Panc1 (cell line): ENCODE measurements around the gene FSTL1. TPM values are rescaled to one million over a fixed set of nuclear protein-coding genes. Genes with fewer than 3 reads are reported as not detected.
A peak's percentile ranks its signal among the peaks of the same experiment; 100 is the strongest.

Experiments used
- ATAC-seq: fragments of 200-7000 bp; cut with Tn5 transposase; 2 replicates; pipeline ENCODE4 v1.9.1; 2020; ENCODE audit warnings: mild to moderate bottlenecking, moderate library complexity
- Bru-seq: library from RNA; stranded (reverse); fragments of 400-500 nt; gene quantifications from one replicate; lab custom pipeline; 2021; lab: Mats Ljungman, UMichigan
- BruChase-seq, 2 experiments: library from RNA; stranded (reverse); fragments of 400-500 nt; gene quantifications; one replicate each; lab custom pipeline; 2021; lab: Mats Ljungman, UMichigan
- BruUV-seq: library from RNA; stranded (reverse); fragments of 400-500 nt; replicated peaks from 2 replicates; lab custom pipeline; 2021; lab: Mats Ljungman, UMichigan
- CTCF ChIA-PET: fragments of 300-600 bp; sonication (Branson Sonifier 250); formaldehyde crosslinking; loops from one replicate; lab custom pipeline; 2022; ENCODE audit warnings: antibody characterized with exemption; lab: Charles Lee
- POLR2A ChIA-PET: fragments of 300-600 bp; sonication (Branson Sonifier 250); formaldehyde crosslinking; loops from one replicate; lab custom pipeline; 2022; ENCODE audit warnings: antibody characterized with exemption; lab: Charles Lee
- DNase-seq: peaks from one replicate; pipeline ENCODE4 v3.0.0-alpha.2; 2010; ENCODE audit warnings: low read depth, low spot score
- H3K27ac ChIP-seq: 2 replicates; pipeline ENCODE4 v1.5.1; 2011; ENCODE audit warnings: mild to moderate bottlenecking, low read length, inconsistent platforms
- H3K27me3 ChIP-seq: fragments of 200-500 bp; sonication (Bioruptor generic); 2 replicates; pipeline ENCODE4 v1.6.0; 2014; ENCODE audit warnings: low read length, inconsistent platforms; ENCODE audit not compliant: control insufficient read depth, insufficient read depth
- H3K36me3 ChIP-seq: fragments of 200-500 bp; sonication (Bioruptor generic); 2 replicates; pipeline ENCODE4 v1.5.1; 2014; ENCODE audit warnings: inconsistent platforms, mild to moderate bottlenecking, low read length, moderate library complexity; ENCODE audit not compliant: control insufficient read depth, insufficient read depth
- H3K4me1 ChIP-seq: 2 replicates; pipeline ENCODE4 v1.5.1; 2011; ENCODE audit warnings: inconsistent platforms, mild to moderate bottlenecking, low read length, moderate library complexity; ENCODE audit not compliant: control insufficient read depth, insufficient read depth
- H3K4me3 ChIP-seq, 2 experiments: 2 replicates each; pipeline ENCODE4 v1.5.1; 2011 to 2012; ENCODE audit warnings: low read depth in 2 of 2, low read length in 2 of 2, mild to moderate bottlenecking in 2 of 2, inconsistent platforms in 1 of 2, moderate library complexity in 1 of 2
- H3K9me3 ChIP-seq: fragments of 200-500 bp; sonication (Bioruptor generic); 2 replicates; pipeline ENCODE4 v1.5.1; 2014; ENCODE audit warnings: low read depth, mild to moderate bottlenecking, inconsistent platforms, low read length, moderate library complexity; ENCODE audit not compliant: control insufficient read depth, insufficient read depth
- POLR2AphosphoS5 ChIP-seq: IDR thresholded peaks from 2 replicates; pipeline ENCODE4 v1.6.1; 2012; ENCODE audit warnings: mild to moderate bottlenecking, low read depth, low read length, moderate library complexity
- SIN3A ChIP-seq: IDR thresholded peaks from 2 replicates; pipeline ENCODE4 v1.6.1; 2012; ENCODE audit warnings: low read depth, mild to moderate bottlenecking, low read length, moderate library complexity, borderline replicate concordance; ENCODE audit not compliant: insufficient read depth
- TCF7L2 ChIP-seq: IDR thresholded peaks from 2 replicates; pipeline ENCODE4 v1.6.1; 2011; ENCODE audit warnings: mild to moderate bottlenecking, low read depth, low read length, inconsistent platforms
- in situ Hi-C: cut with HindIII; loops from 2 replicates; pipeline ENCODE4 v1.10.0; 2016; ENCODE audit warnings: low sequenced_read_pairs, low pct_unique_long_range_greater_than_20kb
- intact Hi-C: fragments of 100-400 bp; cut with micrococcal nuclease; formaldehyde crosslinking; loops from one replicate; pipeline ENCODE4 v1.10.0; 2022; ENCODE audit not compliant: unreplicated experiment
- long read RNA-seq: library from polyadenylated mRNA; unstranded; transcript quantifications from one replicate; pipeline ENCODE4 v2.0.0, GENCODE V29; 2021; ENCODE audit not compliant: unreplicated experiment
- polyA plus RNA-seq: library from polyadenylated mRNA; unstranded; fragments of >200 nt; gene quantifications from one replicate; pipeline ENCODE4 v1.2.1, GENCODE V29; 2012; ENCODE audit warnings: missing spikeins; ENCODE audit not compliant: insufficient read length
- total RNA-seq: library from RNA; stranded (reverse); gene quantifications from one replicate; pipeline ENCODE4 v1.2.1, GENCODE V29; 2021; ENCODE audit not compliant: unreplicated experiment
- TF ChIP-seq, protein P1 (sequence below): fragments of 450-650 bp; IDR thresholded peaks from 2 replicates; pipeline ENCODE4 v1.5.1; 2017; ENCODE audit warnings: mild to moderate bottlenecking
- TF ChIP-seq, protein P2 (sequence below), 2 experiments: IDR thresholded peaks; 2 replicates each; pipeline ENCODE4 v1.6.1; 2011 to 2012; ENCODE audit warnings: low read depth in 2 of 2, control low read depth in 1 of 2, low read length in 1 of 2, mild to moderate bottlenecking in 1 of 2, moderate library complexity in 1 of 2; ENCODE audit not compliant: insufficient read depth in 1 of 2

The FSTL1 gene, protein sequence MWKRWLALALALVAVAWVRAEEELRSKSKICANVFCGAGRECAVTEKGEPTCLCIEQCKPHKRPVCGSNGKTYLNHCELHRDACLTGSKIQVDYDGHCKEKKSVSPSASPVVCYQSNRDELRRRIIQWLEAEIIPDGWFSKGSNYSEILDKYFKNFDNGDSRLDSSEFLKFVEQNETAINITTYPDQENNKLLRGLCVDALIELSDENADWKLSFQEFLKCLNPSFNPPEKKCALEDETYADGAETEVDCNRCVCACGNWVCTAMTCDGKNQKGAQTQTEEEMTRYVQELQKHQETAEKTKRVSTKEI
- total RNA-seq (9.2 TPM), Bru-seq, nascent RNA (percentile 39 among the genes with signal in this experiment), BruChase-seq, experiment 1, labeled RNA remaining after a 2-hour chase (percentile 37 among the genes with signal in this experiment), BruChase-seq, experiment 2, labeled RNA remaining after a 6-hour chase (percentile 43 among the genes with signal in this experiment)
- polyA plus RNA-seq, result 7.3 TPM
- long read RNA-seq, full-length matches to known transcripts, result 12 of 21 reads
- long read RNA-seq, partial matches to known transcripts, result 1 of 21 reads
- long read RNA-seq, other reads (novel, unspliced or antisense), result 8 of 21 reads

- TF ChIP-seq, protein P1, sequence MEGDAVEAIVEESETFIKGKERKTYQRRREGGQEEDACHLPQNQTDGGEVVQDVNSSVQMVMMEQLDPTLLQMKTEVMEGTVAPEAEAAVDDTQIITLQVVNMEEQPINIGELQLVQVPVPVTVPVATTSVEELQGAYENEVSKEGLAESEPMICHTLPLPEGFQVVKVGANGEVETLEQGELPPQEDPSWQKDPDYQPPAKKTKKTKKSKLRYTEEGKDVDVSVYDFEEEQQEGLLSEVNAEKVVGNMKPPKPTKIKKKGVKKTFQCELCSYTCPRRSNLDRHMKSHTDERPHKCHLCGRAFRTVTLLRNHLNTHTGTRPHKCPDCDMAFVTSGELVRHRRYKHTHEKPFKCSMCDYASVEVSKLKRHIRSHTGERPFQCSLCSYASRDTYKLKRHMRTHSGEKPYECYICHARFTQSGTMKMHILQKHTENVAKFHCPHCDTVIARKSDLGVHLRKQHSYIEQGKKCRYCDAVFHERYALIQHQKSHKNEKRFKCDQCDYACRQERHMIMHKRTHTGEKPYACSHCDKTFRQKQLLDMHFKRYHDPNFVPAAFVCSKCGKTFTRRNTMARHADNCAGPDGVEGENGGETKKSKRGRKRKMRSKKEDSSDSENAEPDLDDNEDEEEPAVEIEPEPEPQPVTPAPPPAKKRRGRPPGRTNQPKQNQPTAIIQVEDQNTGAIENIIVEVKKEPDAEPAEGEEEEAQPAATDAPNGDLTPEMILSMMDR, result no peak
- no peak for TF ChIP-seq POLR2AphosphoS5
- no peak for TF ChIP-seq SIN3A
- Histone ChIP-seq H3K4me3 (peak within 1 kb of the TSS; percentile 54 to 59), H3K4me1 (0 out of 2 replicates have a peak, but pooled peaks cover 3% of the 10 kb centered on the region), H3K36me3 (no peaks in the 10 kb centered on the region), H3K9me3 (no peaks in the 10 kb centered on the region), H3K27ac (no peak within 1 kb of the TSS), H3K27me3 (peaks cover 20% of the 10 kb centered on the region)
- intact Hi-C loops, result no loop called here
- in situ Hi-C loops, result no loop called here
- POLR2A ChIA-PET, result no interaction called here
- DNase-seq, result no peak
- ATAC-seq, result peak; percentile 81
- CTCF ChIA-PET, result no interaction called here
- BruUV-seq, result no TSS peak
These were observed at the start of gene FSTL1 for GRCh38 chr3:120450600-120451271. Gene FSTL1 (minus strand): TSS chr3:120450992. CDS start chr3:120450746, 246 bp downstream.

DNA sequence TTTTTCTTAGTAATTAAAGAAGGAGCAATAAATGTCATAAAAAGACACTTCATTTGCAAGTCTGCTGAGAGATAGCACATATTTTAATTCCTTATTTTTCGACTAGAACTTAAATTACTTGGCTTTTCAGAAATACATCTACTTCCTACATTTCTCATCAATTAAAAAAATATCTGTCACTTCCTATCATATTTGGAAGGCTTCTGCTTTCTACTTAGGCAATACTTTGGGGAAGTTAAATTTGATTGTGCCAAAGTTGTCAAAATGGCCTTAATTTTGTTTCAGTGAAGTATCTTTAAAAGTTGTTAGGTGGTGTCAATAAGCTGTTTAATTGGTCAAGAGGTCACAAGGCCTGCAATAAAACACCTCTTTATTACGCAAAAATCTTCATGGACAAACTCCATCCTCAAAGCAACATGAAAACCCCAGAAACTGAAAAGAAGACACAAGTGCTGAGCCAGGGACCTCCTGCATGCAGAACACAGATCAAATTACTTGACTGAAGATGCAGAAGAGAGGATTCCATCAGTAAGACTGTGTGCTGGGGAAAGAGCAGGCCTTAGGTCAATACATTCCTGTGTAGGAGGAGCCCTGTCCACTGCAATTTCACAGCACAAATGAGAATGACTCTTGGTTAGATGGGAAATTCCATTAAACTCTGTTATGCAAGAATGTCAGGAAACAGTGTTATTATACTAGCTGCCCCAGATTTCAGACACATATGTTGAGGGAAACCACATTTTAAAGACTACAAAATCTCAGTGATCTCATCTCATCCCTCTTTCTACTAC is 48.0 kb upstream of the FSTL1 start:
- ATAC-seq, result no peak
- ChIA-PET POLR2A (no interaction called here), CTCF (no interaction called here)
- in situ Hi-C loops, result no loop called here
- Histone ChIP-seq H3K27ac (no peak overlapping the region), H3K36me3 (no peaks in the 10 kb centered on the region), H3K9me3 (peaks cover 7% of the 10 kb centered on the region; the same call in 1 of the 2 replicates), H3K27me3 (no peaks in the 10 kb centered on the region), H3K4me1 (no peaks in the 10 kb centered on the region), H3K4me3 (no peak overlapping the region)
- DNase-seq, result no peak
- BruUV-seq, result no TSS peak
- intact Hi-C loops, result no loop called here
- TF ChIP-seq POLR2AphosphoS5 (no peak), SIN3A (no peak), TCF7L2 (no peak)
- TF ChIP-seq, protein P2, sequence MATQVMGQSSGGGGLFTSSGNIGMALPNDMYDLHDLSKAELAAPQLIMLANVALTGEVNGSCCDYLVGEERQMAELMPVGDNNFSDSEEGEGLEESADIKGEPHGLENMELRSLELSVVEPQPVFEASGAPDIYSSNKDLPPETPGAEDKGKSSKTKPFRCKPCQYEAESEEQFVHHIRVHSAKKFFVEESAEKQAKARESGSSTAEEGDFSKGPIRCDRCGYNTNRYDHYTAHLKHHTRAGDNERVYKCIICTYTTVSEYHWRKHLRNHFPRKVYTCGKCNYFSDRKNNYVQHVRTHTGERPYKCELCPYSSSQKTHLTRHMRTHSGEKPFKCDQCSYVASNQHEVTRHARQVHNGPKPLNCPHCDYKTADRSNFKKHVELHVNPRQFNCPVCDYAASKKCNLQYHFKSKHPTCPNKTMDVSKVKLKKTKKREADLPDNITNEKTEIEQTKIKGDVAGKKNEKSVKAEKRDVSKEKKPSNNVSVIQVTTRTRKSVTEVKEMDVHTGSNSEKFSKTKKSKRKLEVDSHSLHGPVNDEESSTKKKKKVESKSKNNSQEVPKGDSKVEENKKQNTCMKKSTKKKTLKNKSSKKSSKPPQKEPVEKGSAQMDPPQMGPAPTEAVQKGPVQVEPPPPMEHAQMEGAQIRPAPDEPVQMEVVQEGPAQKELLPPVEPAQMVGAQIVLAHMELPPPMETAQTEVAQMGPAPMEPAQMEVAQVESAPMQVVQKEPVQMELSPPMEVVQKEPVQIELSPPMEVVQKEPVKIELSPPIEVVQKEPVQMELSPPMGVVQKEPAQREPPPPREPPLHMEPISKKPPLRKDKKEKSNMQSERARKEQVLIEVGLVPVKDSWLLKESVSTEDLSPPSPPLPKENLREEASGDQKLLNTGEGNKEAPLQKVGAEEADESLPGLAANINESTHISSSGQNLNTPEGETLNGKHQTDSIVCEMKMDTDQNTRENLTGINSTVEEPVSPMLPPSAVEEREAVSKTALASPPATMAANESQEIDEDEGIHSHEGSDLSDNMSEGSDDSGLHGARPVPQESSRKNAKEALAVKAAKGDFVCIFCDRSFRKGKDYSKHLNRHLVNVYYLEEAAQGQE (IDR thresholded peaks at IDR 0.05; ENCODE audit: insufficient read depth in 1 of 2, low read depth in 2 of 2, low read length in 1 of 2), result no peak
- TF ChIP-seq, protein P1, result no peak
